Skeletal muscle tissue (tissue), 4 donors: ENCODE data around the gene RAC3. TPM values are rescaled to one million over a fixed set of nuclear protein-coding genes. Genes with fewer than 3 reads are reported as not detected.
A peak's percentile ranks its signal among the peaks of the same experiment; 100 is the strongest.
"Not testable (repeated sequence)": the region's sequence is repeated elsewhere in the genome, so short reads cannot be mapped to it uniquely, and the experiment has no call there.

Experiments used
- H3K27ac ChIP-seq: one replicate; pipeline ENCODE4 v1.7.0; 2013; ENCODE audit warnings: mild to moderate bottlenecking, low read depth, low read length, inconsistent platforms
- H3K27me3 ChIP-seq, 3 donors: one replicate each; pipeline ENCODE4 v1.7.0; 2013; ENCODE audit warnings: low read length in 3 of 3; ENCODE audit not compliant: control insufficient read depth in 3 of 3, insufficient read depth in 3 of 3
- H3K36me3 ChIP-seq, 3 donors: one replicate each; pipeline ENCODE4 v1.7.0; 2013; ENCODE audit warnings: low read length in 3 of 3; ENCODE audit not compliant: control insufficient read depth in 3 of 3, insufficient read depth in 3 of 3
- H3K4me1 ChIP-seq, 3 donors: one replicate each; pipeline ENCODE4 v1.7.0; 2013; ENCODE audit warnings: low read length in 3 of 3, mild to moderate bottlenecking in 3 of 3; ENCODE audit not compliant: control insufficient read depth in 3 of 3, insufficient read depth in 3 of 3
- H3K4me3 ChIP-seq, 3 donors: one replicate each; pipeline ENCODE4 v1.7.0; 2013; ENCODE audit warnings: low read length in 3 of 3
- H3K9ac ChIP-seq, 3 donors: one replicate each; pipeline ENCODE4 v1.7.0; 2013; ENCODE audit warnings: low read length in 3 of 3, mild to moderate bottlenecking in 3 of 3, moderate library complexity in 2 of 3, low read depth in 1 of 3
- H3K9me3 ChIP-seq, 3 donors: one replicate each; pipeline ENCODE4 v1.7.0; 2013; ENCODE audit warnings: low read length in 3 of 3; ENCODE audit not compliant: control insufficient read depth in 3 of 3
- total RNA-seq: library from RNA; depleted of rRNA; stranded (reverse); fragments of >200 nt; gene quantifications from one replicate; pipeline ENCODE4 v1.2.3, GENCODE V29; 2014
- donor health status: Osteomylitis.

The RAC3 gene
- total RNA-seq, 1 donor from 2014 or later: 8.4 TPM

DNA sequence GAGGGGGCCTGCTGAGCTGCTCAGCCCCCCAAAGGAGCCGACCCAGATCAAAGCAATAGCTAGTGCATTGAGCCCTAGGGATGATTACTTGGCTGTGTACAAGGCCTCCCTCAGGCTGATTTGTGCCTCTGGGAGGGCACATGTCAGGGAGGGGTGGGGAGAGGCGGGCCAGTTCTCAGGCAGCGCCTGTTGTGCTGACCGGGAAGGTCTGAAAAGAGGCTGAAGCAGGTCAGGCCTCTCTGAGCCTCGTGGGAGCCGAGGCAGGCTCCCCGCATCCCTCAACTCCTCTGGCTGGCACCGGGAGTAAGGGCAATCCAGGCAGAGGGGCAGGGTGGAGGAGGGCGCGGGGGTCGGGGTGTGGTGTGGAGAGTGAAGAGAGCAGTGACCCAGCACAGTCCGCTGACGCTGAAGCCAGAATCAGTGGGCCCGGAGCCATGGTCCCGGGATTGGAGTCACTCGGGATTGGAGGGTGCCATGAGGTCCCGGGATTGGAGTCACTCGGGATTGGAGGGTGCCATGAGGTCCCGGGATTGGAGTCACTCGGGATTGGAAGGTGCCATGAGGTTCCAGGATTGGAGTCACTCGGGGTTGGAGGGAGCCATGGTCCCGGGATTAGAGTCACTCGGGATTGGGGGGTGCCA is 3.0 kb downstream of the RAC3 start:
- H3K27me3 ChIP-seq: peaks cover 6 to 18% (median 7%) of the 10 kb centered on the region in 3 donors
- no peaks in the 10 kb centered on the region for H3K9me3 ChIP-seq
- H3K4me3 ChIP-seq: no peak overlapping the region
- peak overlapping the region in 1 of 3 donors; percentile 3 for H3K9ac ChIP-seq
- H3K27ac ChIP-seq: no peak overlapping the region
- H3K36me3 ChIP-seq: peaks cover 0 to 8% (median 7%) of the 10 kb centered on the region in 3 donors
- peaks cover 17 to 45% (median 44%) of the 10 kb centered on the region in 3 donors for H3K4me1 ChIP-seq

DNA sequence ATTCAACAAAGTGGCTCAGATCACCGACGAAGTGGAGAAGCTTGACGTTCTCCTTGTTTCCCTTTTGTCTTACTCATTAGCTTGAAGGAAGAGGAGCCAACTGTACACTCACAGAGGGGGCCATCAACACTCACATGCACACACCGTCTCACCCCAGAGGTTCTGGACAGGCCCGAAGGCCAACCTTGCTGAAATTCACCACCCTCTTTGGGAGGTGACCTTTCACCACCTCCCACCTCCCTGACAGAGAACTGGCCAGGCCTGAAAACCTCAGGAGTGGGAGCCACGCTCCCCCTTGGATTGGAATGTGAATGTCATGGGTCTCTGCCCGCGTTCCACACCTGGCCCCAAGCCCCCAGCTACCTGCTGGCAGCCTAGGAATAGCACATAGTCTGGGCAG is 4.0 kb downstream of the RAC3 start:
- Histone ChIP-seq H3K4me3 (peak overlapping the region in 1 of 3 donors; percentile 88), H3K27me3 (peaks cover 6 to 18% (median 7%) of the 10 kb centered on the region in 3 donors), H3K9me3 (no peaks in the 10 kb centered on the region), H3K36me3 (peaks cover 0 to 8% (median 7%) of the 10 kb centered on the region in 3 donors), H3K4me1 (peaks cover 14 to 35% (median 34%) of the 10 kb centered on the region in 3 donors), H3K9ac (peak overlapping the region; percentile 51 to 93 (median 92)), H3K27ac (no peak overlapping the region)

GRCh38 chr17:82035956-82036633 is 4.6 kb downstream of the RAC3 start:
- Histone ChIP-seq H3K9me3 (no peaks in the 10 kb centered on the region), H3K9ac (peak overlapping the region; percentile 73 to 93 (median 92)), H3K4me1 (peaks cover 14 to 29% (median 28%) of the 10 kb centered on the region in 3 donors), H3K27ac (peak overlapping the region; percentile 96), H3K4me3 (peak overlapping the region; percentile 78 to 91 (median 88)), H3K36me3 (peaks cover 0 to 8% (median 7%) of the 10 kb centered on the region in 3 donors), H3K27me3 (peaks cover 6 to 18% (median 7%) of the 10 kb centered on the region in 3 donors)

DNA sequence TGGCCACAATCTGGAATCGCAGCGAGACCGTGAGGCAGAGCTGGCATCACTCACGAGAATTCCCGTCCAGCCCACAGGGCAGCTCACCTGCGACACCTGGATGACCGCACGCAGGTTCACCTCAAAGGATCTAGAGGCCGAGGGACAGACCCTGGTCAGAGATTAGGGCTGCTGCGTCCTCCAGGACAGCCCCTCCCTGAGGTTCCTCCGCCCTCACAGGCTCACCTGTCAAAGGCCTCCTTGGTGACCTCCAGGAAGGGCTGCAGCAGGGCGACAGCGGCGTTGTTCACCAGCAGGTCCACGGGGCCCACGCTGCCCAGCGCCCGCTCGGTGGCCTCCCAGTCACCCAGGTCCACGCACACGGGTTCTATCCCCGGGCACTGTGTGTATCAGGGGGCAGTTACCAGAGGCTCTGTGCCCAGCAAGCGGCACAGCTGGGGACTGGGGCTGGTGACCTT is 5.2 kb downstream of the RAC3 start:
- Histone ChIP-seq H3K9me3 (no peaks in the 10 kb centered on the region), H3K9ac (peak overlapping the region; percentile 73 to 93 (median 92)), H3K36me3 (peaks cover 0 to 8% (median 7%) of the 10 kb centered on the region in 3 donors), H3K27ac (peak overlapping the region; percentile 96), H3K27me3 (peaks cover 6 to 18% (median 7%) of the 10 kb centered on the region in 3 donors), H3K4me3 (peak overlapping the region; percentile 78 to 91 (median 88)), H3K4me1 (peaks cover 14 to 29% (median 28%) of the 10 kb centered on the region in 3 donors)

DNA sequence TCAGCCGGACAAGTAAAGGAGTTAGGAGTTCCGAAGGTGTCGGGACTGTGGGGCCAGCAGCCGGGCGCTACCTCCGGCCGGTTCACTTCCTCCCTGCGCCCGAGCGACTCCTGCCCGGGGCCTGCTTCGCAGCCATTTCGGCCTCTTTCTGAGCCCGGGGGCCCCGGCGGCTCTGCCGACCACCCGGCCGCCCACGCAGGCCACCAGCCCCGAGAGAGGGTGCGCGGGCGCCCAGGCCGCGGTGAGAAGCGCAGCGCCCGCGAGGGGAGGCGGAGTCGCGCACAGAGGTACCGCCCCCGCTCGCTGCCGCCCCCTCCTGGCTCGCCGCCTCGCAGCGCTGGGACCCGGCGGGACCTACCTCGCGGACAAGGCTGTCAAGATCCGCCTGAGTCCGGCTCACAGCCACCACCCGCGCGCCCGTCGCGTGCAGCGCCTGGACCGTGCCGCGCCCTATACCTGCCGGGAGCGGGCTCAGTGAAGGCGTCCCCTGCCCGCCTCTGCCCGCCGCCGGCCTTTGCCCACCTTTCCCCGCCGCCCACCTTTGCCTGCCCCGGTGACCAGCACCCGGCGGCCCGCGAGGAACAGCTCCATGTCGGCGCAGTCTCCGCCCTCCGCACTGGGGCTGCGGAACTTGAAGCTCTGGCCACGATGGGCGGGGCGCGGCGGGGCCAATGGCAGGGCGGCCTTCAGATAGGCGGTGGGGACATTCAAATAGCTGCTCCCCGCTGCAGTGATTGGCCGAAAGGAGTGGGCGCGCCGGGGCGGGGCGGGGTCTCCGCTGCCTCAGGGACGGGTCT is 5.8 kb downstream of the RAC3 start, which contains the start of gene DCXR:
DCXR (minus strand) TSS at position 606 of the 797 bp plus-strand sequence; CDS start at position 591, 15 bp downstream.
- Histone ChIP-seq H3K9ac (peak within 1 kb of the TSS; percentile 73 to 93 (median 92)), H3K9me3 (no peaks in the 10 kb centered on the region), H3K36me3 (peaks cover 0 to 8% (median 7%) of the 10 kb centered on the region in 3 donors), H3K27ac (peak within 1 kb of the TSS; percentile 96), H3K4me1 (peaks cover 14 to 26% (median 24%) of the 10 kb centered on the region in 3 donors), H3K4me3 (peak within 1 kb of the TSS; percentile 78 to 91 (median 88)), H3K27me3 (peaks cover 3 to 14% (median 5%) of the 10 kb centered on the region in 3 donors)

DNA sequence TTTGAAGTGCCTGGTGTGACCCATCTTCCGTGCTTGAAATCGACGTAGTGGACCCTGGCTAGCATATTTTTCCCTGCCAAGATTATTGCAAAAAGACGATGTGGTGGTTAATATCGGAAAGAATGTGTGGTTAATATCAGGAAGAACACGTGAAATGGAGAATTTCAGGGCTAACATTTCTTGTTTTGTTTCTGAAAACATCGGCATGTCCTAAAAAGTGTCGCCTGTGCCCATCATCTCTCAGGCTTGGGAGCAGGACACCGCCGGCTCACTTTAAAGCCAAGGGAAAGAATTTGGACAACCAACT is 6.4 kb downstream of the RAC3 start:
- peaks cover 0 to 8% (median 0%) of the 10 kb centered on the region in 3 donors for H3K27me3 ChIP-seq
- H3K9me3 ChIP-seq: no peaks in the 10 kb centered on the region
- H3K36me3 ChIP-seq: peaks cover 0 to 8% (median 7%) of the 10 kb centered on the region in 3 donors
- H3K4me3 ChIP-seq: peak overlapping the region; percentile 64 to 91 (median 70)
- H3K4me1 ChIP-seq: peaks cover 14 to 24% (median 23%) of the 10 kb centered on the region in 3 donors
- peak overlapping the region; percentile 56 to 73 (median 59) for H3K9ac ChIP-seq
- peak overlapping the region; percentile 96 for H3K27ac ChIP-seq

DNA sequence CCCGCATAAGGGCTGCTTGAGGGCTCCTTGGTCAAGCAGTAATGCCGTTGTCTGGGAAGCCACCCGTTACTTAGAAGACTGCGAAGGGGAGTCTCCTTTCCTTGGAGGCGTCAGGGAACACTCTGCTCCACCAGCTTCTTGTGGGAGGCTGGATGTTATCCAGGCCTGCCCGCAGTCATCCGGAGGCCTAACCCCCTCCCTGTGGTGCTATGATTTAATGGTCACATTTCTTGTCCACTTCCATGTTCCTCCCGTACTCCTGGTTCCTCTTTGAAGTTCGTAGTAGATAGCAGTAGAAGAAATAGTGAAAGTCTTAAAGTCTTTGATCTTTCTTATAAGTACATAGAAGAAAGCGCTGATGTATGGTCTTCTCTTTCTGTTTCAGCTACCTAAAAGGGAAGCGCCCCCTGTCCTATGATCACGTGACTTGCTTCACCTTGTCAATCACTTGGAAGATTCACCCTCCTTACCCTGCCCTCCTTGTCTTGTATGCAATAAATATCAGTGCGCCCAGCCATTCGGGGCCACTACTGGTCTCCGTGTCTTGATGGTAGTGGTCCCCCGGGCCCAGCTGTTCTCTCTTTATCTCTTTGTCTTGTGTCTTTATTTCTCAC is 7.4 kb downstream of the RAC3 start:
- H3K27me3 ChIP-seq, H3K27ac ChIP-seq, H3K9me3 ChIP-seq, H3K36me3 ChIP-seq, H3K9ac ChIP-seq, H3K4me3 ChIP-seq: not testable (repeated sequence)
- peaks cover 14 to 24% (median 23%) of the 10 kb centered on the region in 3 donors for H3K4me1 ChIP-seq

DNA sequence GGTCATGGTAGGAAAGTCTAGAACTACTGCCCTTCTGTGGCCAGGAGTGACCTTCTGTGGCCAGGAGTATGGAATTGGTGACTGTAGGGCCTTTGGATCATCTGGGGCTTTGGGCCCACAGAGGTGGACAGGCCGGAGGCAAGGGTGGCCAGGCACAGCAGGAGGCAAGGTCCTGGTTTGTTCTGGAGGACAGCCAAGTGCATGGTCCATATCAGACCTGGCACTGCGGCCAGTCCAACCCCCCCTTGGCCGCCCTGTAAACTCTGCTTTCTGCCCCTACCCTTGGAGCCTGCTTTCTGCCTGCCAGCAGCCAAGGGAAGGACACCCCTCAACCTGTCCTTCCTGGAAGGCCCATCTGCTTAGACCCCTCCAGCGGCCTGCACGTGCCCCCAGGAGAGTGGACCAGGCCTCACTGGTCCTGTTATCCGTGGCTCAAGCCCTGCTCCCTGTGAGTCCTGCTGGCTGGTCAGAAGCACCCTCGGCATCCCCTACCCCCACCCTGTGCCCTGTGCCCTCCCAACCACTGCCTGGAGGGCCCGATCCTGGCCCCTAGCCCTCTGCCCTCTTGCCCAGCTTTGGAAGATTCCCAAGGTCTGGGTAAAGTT is 8.3 kb downstream of the RAC3 start:
- H3K4me3 ChIP-seq: no peak overlapping the region
- no peaks in the 10 kb centered on the region for H3K9me3 ChIP-seq
- H3K36me3 ChIP-seq: peaks cover 0 to 8% (median 7%) of the 10 kb centered on the region in 3 donors
- H3K4me1 ChIP-seq: peaks cover 14 to 24% (median 21%) of the 10 kb centered on the region in 3 donors
- H3K27me3 ChIP-seq: no peaks in the 10 kb centered on the region
- H3K27ac ChIP-seq: no peak overlapping the region
- no peak overlapping the region for H3K9ac ChIP-seq
